ENCODE data around the gene TLX2.
A peak's percentile ranks its signal among the peaks of the same experiment; 100 is the strongest.

Gene TLX2

GRCh38 chr2:74507926-74508520 is 6.2 kb upstream of the TLX2 start (continued):
- no peak for TF ChIP-seq ZNF37A (tag by site-specific recombination; IDR thresholded peaks at IDR 0.05)
- TF ChIP-seq ZFP3 (tag by site-specific recombination; IDR thresholded peaks at IDR 0.05; ENCODE audit: low read depth): no peak
- no peak for TF ChIP-seq IKZF3 (tag by site-specific recombination; IDR thresholded peaks at IDR 0.05)
- 0 out of 2 replicates have a peak, but pooled peaks have one; percentile 17 for TF ChIP-seq ZNF10 (tag by site-specific recombination; IDR thresholded peaks at IDR 0.05)
- peak; percentile 20; the same call in 1 of the 2 replicates for TF ChIP-seq ZBTB21 (tag by site-specific recombination; IDR thresholded peaks at IDR 0.05)
- no peak for TF ChIP-seq OVOL3 (tag by site-specific recombination; IDR thresholded peaks at IDR 0.05)
- no peak for TF ChIP-seq ZNF416 (tag by site-specific recombination; IDR thresholded peaks at IDR 0.05)
- TF ChIP-seq ZNF350 (tag by site-specific recombination; IDR thresholded peaks at IDR 0.05): no peak
- TF ChIP-seq WT1 (tag by site-specific recombination; IDR thresholded peaks at IDR 0.05): 0 out of 2 replicates have a peak, but pooled peaks have one; percentile 31
- no peak for TF ChIP-seq ZNF529 (tag by site-specific recombination; IDR thresholded peaks at IDR 0.05; ENCODE audit: insufficient replicate concordance)
- no peak for TF ChIP-seq ZNF785 (tag by site-specific recombination; IDR thresholded peaks at IDR 0.05)
- TF ChIP-seq ZNF837 (tag by site-specific recombination; IDR thresholded peaks at IDR 0.05): no peak
- no peak for TF ChIP-seq ZNF140 (tag by site-specific recombination; IDR thresholded peaks at IDR 0.05)
- TF ChIP-seq ZBTB8A (tag by site-specific recombination; IDR thresholded peaks at IDR 0.05): no peak
- no peak for TF ChIP-seq ZNF747 (tag by site-specific recombination; IDR thresholded peaks at IDR 0.05)
- no peak for TF ChIP-seq ZNF157 (tag by site-specific recombination; IDR thresholded peaks at IDR 0.05)
- TF ChIP-seq ZBTB7A (tag by site-specific recombination; IDR thresholded peaks at IDR 0.05; ENCODE audit: low read depth): no peak
- TF ChIP-seq AEBP2 (tag by site-specific recombination; IDR thresholded peaks at IDR 0.05; ENCODE audit: borderline replicate concordance): no peak
- no peak for TF ChIP-seq ZNF169 (tag by site-specific recombination; IDR thresholded peaks at IDR 0.05)
- TF ChIP-seq ZNF155 (tag by site-specific recombination; IDR thresholded peaks at IDR 0.05): no peak
- no peak for TF ChIP-seq HOXD13 (CRISPR knock-in tag; IDR thresholded peaks at IDR 0.05; ENCODE audit: borderline replicate concordance)
- TF ChIP-seq ZNF311 (tag by site-specific recombination; IDR thresholded peaks at IDR 0.05; ENCODE audit: borderline replicate concordance): no peak
- TF ChIP-seq ZNF555 (tag by site-specific recombination; conservative IDR thresholded peaks at IDR 0.05): no peak
- TF ChIP-seq ZNF626 (tag by site-specific recombination; IDR thresholded peaks at IDR 0.05): no peak
- no peak for TF ChIP-seq EGR2 (tag by site-specific recombination; IDR thresholded peaks at IDR 0.05; ENCODE audit: low read depth)
- no peak for TF ChIP-seq ZNF510 (tag by site-specific recombination; IDR thresholded peaks at IDR 0.05; ENCODE audit: insufficient replicate concordance)
- TF ChIP-seq ZNF426 (tag by site-specific recombination; IDR thresholded peaks at IDR 0.05): no peak
- no peak for TF ChIP-seq ZNF132 (tag by site-specific recombination; IDR thresholded peaks at IDR 0.05; ENCODE audit: borderline replicate concordance)
- TF ChIP-seq PRDM2 (tag by site-specific recombination; IDR thresholded peaks at IDR 0.05; ENCODE audit: borderline replicate concordance): no peak
- 0 out of 2 replicates have a peak, but pooled peaks have one; percentile 17 for TF ChIP-seq ZNF610 (tag by site-specific recombination; IDR thresholded peaks at IDR 0.05; ENCODE audit: borderline replicate concordance)
- TF ChIP-seq ZNF266 (tag by site-specific recombination; IDR thresholded peaks at IDR 0.05; ENCODE audit: low read depth): no peak
- TF ChIP-seq REPIN1 (tag by site-specific recombination; IDR thresholded peaks at IDR 0.05; ENCODE audit: low read depth): no peak
- no peak for TF ChIP-seq BCL11B (tag by site-specific recombination; IDR thresholded peaks at IDR 0.05; ENCODE audit: low read depth)

Data from HEK293 (cell line).